HepG2 (cell line): ENCODE data around the gene TMEM125. TPM values are rescaled to one million over a fixed set of nuclear protein-coding genes. Genes with fewer than 3 reads are reported as not detected.

ENCODE experiments used
- ARNT ChIP-seq: fragments of 450-650 bp; IDR thresholded peaks from 2 replicates; pipeline ENCODE4 v1.6.1; 2017
- ARNTL ChIP-seq: sonication (generic); formaldehyde crosslinking; IDR thresholded peaks from 2 replicates; pipeline ENCODE4 v1.4.0; 2020; ENCODE audit warnings: mild to moderate bottlenecking, missing genetic modification reagents
- CENPT ChIP-seq: sonication (generic); formaldehyde crosslinking; IDR thresholded peaks from 2 replicates; pipeline ENCODE4 v1.8.0; 2022; ENCODE audit warnings: low read depth, mild to moderate bottlenecking, moderate library complexity, missing genetic modification reagents
- FOXK1 ChIP-seq: sonication (generic); formaldehyde crosslinking; IDR thresholded peaks from 2 replicates; pipeline ENCODE4 v1.4.0; 2020; ENCODE audit warnings: low read depth, missing genetic modification reagents, borderline replicate concordance
- HMG20A ChIP-seq: IDR thresholded peaks from 2 replicates; pipeline ENCODE4 v1.6.1; 2016; ENCODE audit warnings: borderline replicate concordance
- LCORL ChIP-seq, 2 experiments: fragments of 450-650 bp in 1 of 2; sonication (generic) in 1 of 2; formaldehyde crosslinking in 1 of 2; IDR thresholded peaks; 2 replicates each; pipeline versions ENCODE4 v1.5.0 to v1.6.1; 2017 to 2020; ENCODE audit warnings: antibody characterized with exemption in 1 of 2, missing genetic modification reagents in 1 of 2
- MTA3 ChIP-seq: sonication (generic); formaldehyde crosslinking; IDR thresholded peaks from 2 replicates; pipeline ENCODE4 v1.4.0; 2020; ENCODE audit warnings: missing genetic modification reagents
- PAX8 ChIP-seq: sonication (generic); formaldehyde crosslinking; IDR thresholded peaks from 2 replicates; pipeline ENCODE4 v1.8.0; 2022; ENCODE audit warnings: mild to moderate bottlenecking, missing genetic modification reagents, borderline replicate concordance
- REXO4 ChIP-seq: sonication (generic); formaldehyde crosslinking; IDR thresholded peaks from 2 replicates; pipeline ENCODE4 v1.8.0; 2022; ENCODE audit warnings: missing genetic modification reagents, mild to moderate bottlenecking, borderline replicate concordance
- RFX5 ChIP-seq: IDR thresholded peaks from 2 replicates; pipeline ENCODE4 v1.6.1; 2011; ENCODE audit warnings: low read depth, low read length, improper control_type of control experiment
- RFXANK ChIP-seq: IDR thresholded peaks from 2 replicates; pipeline ENCODE4 v1.6.1; 2016
- SP1 ChIP-seq, 2 experiments: fragments of 450-650 bp in 1 of 2; sonication (generic) in 1 of 2; formaldehyde crosslinking in 1 of 2; IDR thresholded peaks; 2 replicates each; pipeline versions ENCODE4 v1.4.0 to v1.6.1; 2016 to 2020; ENCODE audit warnings: missing genetic modification reagents in 1 of 2
- STAG1 ChIP-seq: sonication (generic); formaldehyde crosslinking; IDR thresholded peaks from 2 replicates; pipeline ENCODE4 v1.4.0; 2020; ENCODE audit warnings: missing genetic modification reagents
- THAP8 ChIP-seq: sonication (generic); formaldehyde crosslinking; IDR thresholded peaks from 2 replicates; pipeline ENCODE4 v1.5.1; 2020; ENCODE audit warnings: missing genetic modification reagents, mild to moderate bottlenecking, borderline replicate concordance
- WIZ ChIP-seq: sonication (generic); formaldehyde crosslinking; IDR thresholded peaks from 2 replicates; pipeline ENCODE4 v1.5.1; 2020; ENCODE audit warnings: mild to moderate bottlenecking, missing genetic modification reagents
- ZKSCAN5 ChIP-seq: sonication (generic); formaldehyde crosslinking; IDR thresholded peaks from 2 replicates; pipeline ENCODE4 v1.5.1; 2020; ENCODE audit warnings: mild to moderate bottlenecking, missing genetic modification reagents
- ZNF12 ChIP-seq: sonication (generic); formaldehyde crosslinking; IDR thresholded peaks from 2 replicates; pipeline ENCODE4 v1.5.0; 2020; ENCODE audit warnings: missing genetic modification reagents
- ZNF441 ChIP-seq: sonication (generic); formaldehyde crosslinking; IDR thresholded peaks from 2 replicates; pipeline ENCODE4 v1.7.0; 2021; ENCODE audit warnings: missing genetic modification reagents, borderline replicate concordance
- ZNF460 ChIP-seq: sonication (generic); formaldehyde crosslinking; IDR thresholded peaks from 2 replicates; pipeline ENCODE4 v1.5.1; 2020; ENCODE audit warnings: missing genetic modification reagents, mild to moderate bottlenecking, borderline replicate concordance
- ZNF614 ChIP-seq: IDR thresholded peaks from 2 replicates; pipeline ENCODE4 v1.6.1; 2018; ENCODE audit warnings: missing biosample characterization, missing genetic modification reagents, inconsistent platforms, borderline replicate concordance
- ZNF761 ChIP-seq: sonication (generic); formaldehyde crosslinking; conservative IDR thresholded peaks from 2 replicates; pipeline ENCODE4 v1.4.0; 2020; ENCODE audit warnings: mild to moderate bottlenecking, missing genetic modification reagents
- ZSCAN12 ChIP-seq: sonication (generic); formaldehyde crosslinking; IDR thresholded peaks from 2 replicates; pipeline ENCODE4 v1.9.0; 2021; ENCODE audit warnings: mild to moderate bottlenecking, missing genetic modification reagents
- polyA plus RNA-seq, 8 experiments: library from polyadenylated mRNA; depleted of rRNA in 3 of 8; stranded (reverse) in 7 of 8; unstranded in 1 of 8; fragments of >200 nt; fragmentation: Illumina TruSeq in 4 of 8; extraction: Trizol in 4 of 8; gene quantifications; 2 replicates each; pipeline versions ENCODE4 v1.2.1 to v1.2.3, GENCODE V29; 2011 to 2016; ENCODE audit warnings: low read depth in 4 of 8, missing spikeins in 1 of 8, mixed read lengths in 1 of 8; ENCODE audit not compliant: insufficient read depth in 1 of 8
- total RNA-seq, 5 experiments: library from RNA; depleted of rRNA; stranded (reverse); fragments of >200 nt; fragmentation: Illumina TruSeq; extraction: Trizol; gene quantifications; 2 replicates each; pipeline ENCODE4 v1.2.3, GENCODE V29; 2016; ENCODE audit warnings: low read depth in 1 of 5
- TF ChIP-seq, protein P1 (sequence below): sonication (generic); IDR thresholded peaks from 2 replicates; pipeline ENCODE4 v1.6.1; 2016; ENCODE audit warnings: low read depth, borderline replicate concordance
- TF ChIP-seq, protein P2 (sequence below): sonication (generic); formaldehyde crosslinking; IDR thresholded peaks from 2 replicates; pipeline ENCODE4 v1.4.0; 2020; ENCODE audit warnings: missing genetic modification reagents
- TF ChIP-seq, protein P3 (sequence below): sonication (generic); formaldehyde crosslinking; IDR thresholded peaks from 2 replicates; pipeline ENCODE4 v1.4.0; 2020; ENCODE audit warnings: missing genetic modification reagents
- TF ChIP-seq, protein P4 (sequence below): sonication (generic); formaldehyde crosslinking; IDR thresholded peaks from 2 replicates; pipeline ENCODE4 v1.4.0; 2020; ENCODE audit warnings: missing genetic modification reagents

The TMEM125 gene
- total and polyA plus RNA-seq, 2 of the 13 experiments (the other 11 are each of a cell fraction or from before 2014, with no cell fraction given), result 0.03 TPM; not detected in 1

DNA sequence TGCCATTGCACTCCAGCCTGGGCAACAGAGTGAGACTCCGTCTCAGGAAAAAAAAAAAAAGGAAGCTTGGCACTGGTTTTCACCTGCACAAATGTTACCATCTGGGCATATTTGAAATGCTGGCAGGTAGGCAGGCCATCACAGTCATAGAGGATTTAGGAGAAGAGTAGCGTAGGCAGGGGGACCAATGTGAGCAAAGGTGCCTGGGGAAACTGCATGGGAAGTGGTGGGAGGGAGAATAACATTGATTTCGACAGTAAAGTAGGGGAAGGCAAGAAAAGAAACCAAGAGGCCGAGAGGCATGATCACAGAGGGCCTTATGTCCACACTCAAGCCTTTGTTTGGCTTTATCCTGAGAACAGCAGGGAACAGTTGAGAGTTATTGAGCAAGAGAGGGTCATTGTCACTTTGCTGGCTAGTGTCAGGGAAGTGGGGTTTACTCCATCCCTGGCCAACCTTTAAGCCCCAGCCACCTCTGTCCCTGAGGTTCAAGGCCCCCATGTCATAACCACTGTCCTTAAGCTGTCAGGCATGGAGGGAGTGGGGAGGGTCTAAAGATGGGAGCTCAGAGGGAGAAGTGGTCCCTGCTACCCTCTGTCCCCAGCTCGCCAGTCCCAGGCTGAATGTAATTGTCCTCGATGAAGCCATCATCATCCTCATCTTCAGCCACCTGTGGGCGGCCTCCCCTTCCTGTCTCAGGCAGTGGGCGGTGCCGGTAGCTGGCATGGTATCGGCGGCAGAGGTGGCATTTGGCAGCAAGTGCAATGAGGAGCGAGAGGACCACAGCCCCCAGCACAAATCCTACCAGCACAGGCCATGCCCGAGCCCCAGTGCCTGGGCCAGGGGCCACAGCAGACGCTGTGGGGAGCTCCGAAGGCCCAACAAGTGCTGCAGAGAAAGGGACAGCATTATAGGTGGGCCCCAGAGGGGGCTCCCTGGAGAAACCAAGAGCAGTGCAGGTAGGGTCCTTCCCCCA, 12.7 kb downstream of the TMEM125 start (continued):
- TF ChIP-seq, protein P1, sequence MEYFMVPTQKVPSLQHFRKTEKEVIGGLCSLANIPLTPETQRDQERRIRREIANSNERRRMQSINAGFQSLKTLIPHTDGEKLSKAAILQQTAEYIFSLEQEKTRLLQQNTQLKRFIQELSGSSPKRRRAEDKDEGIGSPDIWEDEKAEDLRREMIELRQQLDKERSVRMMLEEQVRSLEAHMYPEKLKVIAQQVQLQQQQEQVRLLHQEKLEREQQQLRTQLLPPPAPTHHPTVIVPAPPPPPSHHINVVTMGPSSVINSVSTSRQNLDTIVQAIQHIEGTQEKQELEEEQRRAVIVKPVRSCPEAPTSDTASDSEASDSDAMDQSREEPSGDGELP, result peak; percentile 56; the same call in 1 of the 2 replicates
- no peak for TF ChIP-seq MTA3 (CRISPR knock-in tag)
- no peak for TF ChIP-seq ZSCAN12
- TF ChIP-seq ZNF761 (CRISPR knock-in tag), result no peak
- no peak for TF ChIP-seq RFXANK
- TF ChIP-seq ARNT, result no peak
- TF ChIP-seq HMG20A, result peak; percentile 87
- no peak for TF ChIP-seq CENPT (CRISPR knock-in tag)
- TF ChIP-seq, protein P2, sequence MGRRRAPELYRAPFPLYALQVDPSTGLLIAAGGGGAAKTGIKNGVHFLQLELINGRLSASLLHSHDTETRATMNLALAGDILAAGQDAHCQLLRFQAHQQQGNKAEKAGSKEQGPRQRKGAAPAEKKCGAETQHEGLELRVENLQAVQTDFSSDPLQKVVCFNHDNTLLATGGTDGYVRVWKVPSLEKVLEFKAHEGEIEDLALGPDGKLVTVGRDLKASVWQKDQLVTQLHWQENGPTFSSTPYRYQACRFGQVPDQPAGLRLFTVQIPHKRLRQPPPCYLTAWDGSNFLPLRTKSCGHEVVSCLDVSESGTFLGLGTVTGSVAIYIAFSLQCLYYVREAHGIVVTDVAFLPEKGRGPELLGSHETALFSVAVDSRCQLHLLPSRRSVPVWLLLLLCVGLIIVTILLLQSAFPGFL (CRISPR knock-in tag), result no peak
- no peak for TF ChIP-seq ZKSCAN5 (CRISPR knock-in tag)
- TF ChIP-seq ZNF460 (CRISPR knock-in tag), result no peak; the same call in 1 of the 2 replicates
- TF ChIP-seq ZNF441, result no peak
- TF ChIP-seq LCORL (IDR thresholded peaks at IDR 0.05), result no peak
- TF ChIP-seq LCORL (CRISPR knock-in tag; IDR thresholded peaks at IDR 0.05), result peak; percentile 84
- TF ChIP-seq RFX5, result no peak
- no peak for TF ChIP-seq ZNF12 (CRISPR knock-in tag)
- peak; percentile 39; the same call in 1 of the 2 replicates for TF ChIP-seq ZNF614 (CRISPR knock-in tag)
- no peak for TF ChIP-seq PAX8
- TF ChIP-seq, protein P3, sequence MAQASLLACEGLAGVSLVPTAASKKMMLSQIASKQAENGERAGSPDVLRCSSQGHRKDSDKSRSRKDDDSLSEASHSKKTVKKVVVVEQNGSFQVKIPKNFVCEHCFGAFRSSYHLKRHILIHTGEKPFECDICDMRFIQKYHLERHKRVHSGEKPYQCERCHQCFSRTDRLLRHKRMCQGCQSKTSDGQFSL (CRISPR knock-in tag), result no peak
- no peak for TF ChIP-seq THAP8 (CRISPR knock-in tag)
- TF ChIP-seq ARNTL, result no peak
- TF ChIP-seq SP1 (IDR thresholded peaks at IDR 0.05), result no peak
- TF ChIP-seq SP1 (CRISPR knock-in tag; IDR thresholded peaks at IDR 0.05), result 0 out of 2 replicates have a peak, but pooled peaks have one; percentile 31
- TF ChIP-seq WIZ (CRISPR knock-in tag), result no peak
- TF ChIP-seq STAG1, result no peak
- no peak for TF ChIP-seq REXO4
- TF ChIP-seq, protein P4, sequence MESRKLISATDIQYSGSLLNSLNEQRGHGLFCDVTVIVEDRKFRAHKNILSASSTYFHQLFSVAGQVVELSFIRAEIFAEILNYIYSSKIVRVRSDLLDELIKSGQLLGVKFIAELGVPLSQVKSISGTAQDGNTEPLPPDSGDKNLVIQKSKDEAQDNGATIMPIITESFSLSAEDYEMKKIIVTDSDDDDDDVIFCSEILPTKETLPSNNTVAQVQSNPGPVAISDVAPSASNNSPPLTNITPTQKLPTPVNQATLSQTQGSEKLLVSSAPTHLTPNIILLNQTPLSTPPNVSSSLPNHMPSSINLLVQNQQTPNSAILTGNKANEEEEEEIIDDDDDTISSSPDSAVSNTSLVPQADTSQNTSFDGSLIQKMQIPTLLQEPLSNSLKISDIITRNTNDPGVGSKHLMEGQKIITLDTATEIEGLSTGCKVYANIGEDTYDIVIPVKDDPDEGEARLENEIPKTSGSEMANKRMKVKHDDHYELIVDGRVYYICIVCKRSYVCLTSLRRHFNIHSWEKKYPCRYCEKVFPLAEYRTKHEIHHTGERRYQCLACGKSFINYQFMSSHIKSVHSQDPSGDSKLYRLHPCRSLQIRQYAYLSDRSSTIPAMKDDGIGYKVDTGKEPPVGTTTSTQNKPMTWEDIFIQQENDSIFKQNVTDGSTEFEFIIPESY (CRISPR knock-in tag), result 0 out of 2 replicates have a peak, but pooled peaks have one; percentile 17
- TF ChIP-seq FOXK1 (CRISPR knock-in tag), result peak; percentile 68; the same call in 1 of the 2 replicates
